Gastrocnemius medialis (tissue), 4 donors: ENCODE data around the gene FBXO17. TPM values are rescaled to one million over a fixed set of nuclear protein-coding genes. Genes with fewer than 3 reads are reported as not detected.

Source experiments
- ATAC-seq, 2 donors: fragments of 150-250 bp; one replicate each; pipeline ENCODE4 v1.9.1; 2016
- DNase-seq, 2 donors: peaks; one replicate each; pipeline ENCODE4 v3.0.0-alpha.2; 2019
- H3K27ac ChIP-seq, 4 donors: fragments of 200-600 bp; sonication (generic); 1 replicate in 1 of 4; 2 replicates in 3 of 4; pipeline ENCODE4 v1.5.1; 2016 to 2018; ENCODE audit warnings: mild to moderate bottlenecking in 2 of 4, moderate library complexity in 1 of 4
- H3K27me3 ChIP-seq, 3 donors: fragments of 200-600 bp; sonication (generic) in 2 of 3; 1 replicate in 1 of 3; 2 replicates in 2 of 3; pipeline versions ENCODE4 v1.5.1 to v1.6.0; 2016 to 2019; ENCODE audit warnings: mild to moderate bottlenecking in 1 of 3, moderate library complexity in 1 of 3
- H3K36me3 ChIP-seq, 2 donors: fragments of 200-600 bp; sonication (generic) in 1 of 2; one replicate each; pipeline ENCODE4 v1.5.1; 2017 to 2018
- H3K4me1 ChIP-seq, 2 donors: fragments of 200-600 bp; sonication (generic) in 1 of 2; one replicate each; pipeline ENCODE4 v1.5.1; 2016 to 2017; ENCODE audit warnings: mild to moderate bottlenecking in 2 of 2
- H3K4me3 ChIP-seq, 4 donors: fragments of 200-600 bp; sonication (generic) in 3 of 4; 1 replicate in 1 of 4; 2 replicates in 3 of 4; pipeline ENCODE4 v1.5.1; 2016 to 2019; ENCODE audit warnings: mild to moderate bottlenecking in 2 of 4
- H3K9me3 ChIP-seq, 3 donors: fragments of 200-600 bp; sonication (generic) in 2 of 3; 1 replicate in 1 of 3; 2 replicates in 2 of 3; pipeline ENCODE4 v1.5.1; 2016 to 2019
- POLR2A ChIP-seq, 2 donors: fragments of 450-650 bp; IDR thresholded peaks; one replicate each; pipeline ENCODE4 v1.6.1; 2017; ENCODE audit warnings: antibody characterized with exemption in 2 of 2, mild to moderate bottlenecking in 2 of 2, moderate library complexity in 2 of 2
- in situ Hi-C, 4 donors: fragments of 200-750 bp; cut with MboI; loops; one replicate each; pipeline versions ENCODE4 v1.15.0 to v1.8.0; 2017; ENCODE audit warnings: low sequenced_read_pairs in 4 of 4
- intact Hi-C: fragments of 100-400 bp; cut with DNase I; formaldehyde crosslinking; loops from one replicate; pipeline ENCODE4 v1.15.1; 2023; ENCODE audit warnings: low total_unique reads
- total RNA-seq, 4 donors: library from RNA; depleted of rRNA; stranded (reverse); fragments of >200 nt; gene quantifications; one replicate each; pipeline versions ENCODE4 v1.1.0 to v1.2.3, GENCODE V29; 2016
- TF ChIP-seq, protein P1 (sequence below), 5 experiments: fragments of 450-650 bp in 3 of 5; fragments of 200-600 bp in 2 of 5; sonication (generic) in 2 of 5; IDR thresholded peaks in 4 of 5; conservative IDR thresholded peaks in 1 of 5; 1 replicate in 4 of 5; 2 replicates in 1 of 5; pipeline ENCODE4 v1.5.1; 2016 to 2019; ENCODE audit warnings: antibody characterized with exemption in 5 of 5, mild to moderate bottlenecking in 3 of 5, moderate library complexity in 3 of 5

FBXO17 gene
- total RNA-seq, 4 donors from 2014 or later, result 1.6 to 4.2 (median 2.4) TPM

DNA sequence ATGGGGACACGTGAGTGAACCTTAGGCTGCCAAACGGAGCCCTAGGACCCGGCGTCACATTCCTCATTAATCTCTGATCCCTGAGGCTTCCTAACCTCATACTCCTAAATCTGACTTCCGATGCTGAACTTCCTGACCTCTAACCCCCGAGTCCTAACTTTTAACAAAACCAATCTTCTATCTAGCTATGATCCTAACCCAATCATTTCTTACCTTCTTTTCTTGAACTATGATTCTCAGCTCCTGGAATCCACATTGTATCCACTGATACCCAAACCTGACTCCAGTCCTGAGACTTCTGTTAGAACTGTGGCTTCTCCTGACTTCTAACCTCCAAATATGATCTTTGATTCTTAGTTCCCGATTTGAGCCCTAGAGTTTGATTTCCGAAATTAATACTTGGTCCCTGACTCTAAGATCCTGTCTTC, 75.3 kb downstream of the FBXO17 start:
- H3K9me3 ChIP-seq, result no peaks in the 10 kb centered on the region
- DNase-seq, result no peak
- intact Hi-C loops (loop anchor here (5.0 kb wide), 1 partner anchor 442 kb away; the partner anchor contains the start of gene SAMD4B), in situ Hi-C loops (loop anchor here in 3 of 4 donors (10.0 to 25.0 kb wide), 2 partner anchors 65 to 163 kb away; partner anchors contain the start of genes CAPN12 (in 2 of the 3) and ECH1 (in 1 of the 3))
- no peak for TF ChIP-seq POLR2A (IDR thresholded peaks at IDR 0.05)
- TF ChIP-seq, protein P1, sequence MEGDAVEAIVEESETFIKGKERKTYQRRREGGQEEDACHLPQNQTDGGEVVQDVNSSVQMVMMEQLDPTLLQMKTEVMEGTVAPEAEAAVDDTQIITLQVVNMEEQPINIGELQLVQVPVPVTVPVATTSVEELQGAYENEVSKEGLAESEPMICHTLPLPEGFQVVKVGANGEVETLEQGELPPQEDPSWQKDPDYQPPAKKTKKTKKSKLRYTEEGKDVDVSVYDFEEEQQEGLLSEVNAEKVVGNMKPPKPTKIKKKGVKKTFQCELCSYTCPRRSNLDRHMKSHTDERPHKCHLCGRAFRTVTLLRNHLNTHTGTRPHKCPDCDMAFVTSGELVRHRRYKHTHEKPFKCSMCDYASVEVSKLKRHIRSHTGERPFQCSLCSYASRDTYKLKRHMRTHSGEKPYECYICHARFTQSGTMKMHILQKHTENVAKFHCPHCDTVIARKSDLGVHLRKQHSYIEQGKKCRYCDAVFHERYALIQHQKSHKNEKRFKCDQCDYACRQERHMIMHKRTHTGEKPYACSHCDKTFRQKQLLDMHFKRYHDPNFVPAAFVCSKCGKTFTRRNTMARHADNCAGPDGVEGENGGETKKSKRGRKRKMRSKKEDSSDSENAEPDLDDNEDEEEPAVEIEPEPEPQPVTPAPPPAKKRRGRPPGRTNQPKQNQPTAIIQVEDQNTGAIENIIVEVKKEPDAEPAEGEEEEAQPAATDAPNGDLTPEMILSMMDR (IDR thresholded peaks at IDR 0.05 in 4 of 5, conservative IDR thresholded peaks at IDR 0.05 in 1 of 5), result no peak
- H3K27me3 ChIP-seq, result no peaks in the 10 kb centered on the region
- H3K4me1 ChIP-seq, result peaks cover 43 to 46% of the 10 kb centered on the region in 2 donors
- peaks cover 0 to 12% of the 10 kb centered on the region in 2 donors for H3K36me3 ChIP-seq
- peak overlapping the region; percentile 90 to 99 (median 94) for H3K27ac ChIP-seq
- peak overlapping the region; percentile 74 to 98 (median 87) for H3K4me3 ChIP-seq
- no peak for ATAC-seq

GRCh38 chr19:38899447-38900201, 75.9 kb downstream of the FBXO17 start, which contains the start of the genes NFKBIB and SIRT2:
Gene NFKBIB, plus strand, starts transcription at chr19:38899969. Its CDS starts 64 bp downstream, at chr19:38900033.
Gene SIRT2, minus strand, starts transcription at chr19:38899618. Its CDS starts 97 bp downstream, at chr19:38899521.
- H3K27ac ChIP-seq, result peak within 1 kb of the TSS; percentile 90 to 99 (median 96)
- DNase-seq (peak; percentile 100), ATAC-seq (peak; percentile 97 to 98)
- peaks cover 45 to 50% of the 10 kb centered on the region in 2 donors for H3K4me1 ChIP-seq
- no peaks in the 10 kb centered on the region for H3K27me3 ChIP-seq
- H3K36me3 ChIP-seq, result peaks cover 0 to 6% of the 10 kb centered on the region in 2 donors
- peak; percentile 94 to 98 for TF ChIP-seq POLR2A (IDR thresholded peaks at IDR 0.05)
- TF ChIP-seq, protein P1 (IDR thresholded peaks at IDR 0.05 in 4 of 5, conservative IDR thresholded peaks at IDR 0.05 in 1 of 5), result no peak
- H3K4me3 ChIP-seq, result peak within 1 kb of the TSS; percentile 74 to 98 (median 90)
- in situ Hi-C loops, result loop anchor here in 3 of 4 donors (5.0 to 25.0 kb wide), 4 partner anchors 47 to 162 kb away; partner anchors contain the start of genes CAPN12 (in 2 of the 3), ECH1 (in 1 of the 3) and HNRNPL (in 1 of the 3)
- intact Hi-C loops, result loop anchor here (1.0 to 10.0 kb wide), 5 partner anchors 31 to 725 kb away; partner anchors contain the start of genes ECH1, HNRNPL, MRPS12 and SAMD4B
- no peaks in the 10 kb centered on the region for H3K9me3 ChIP-seq

DNA sequence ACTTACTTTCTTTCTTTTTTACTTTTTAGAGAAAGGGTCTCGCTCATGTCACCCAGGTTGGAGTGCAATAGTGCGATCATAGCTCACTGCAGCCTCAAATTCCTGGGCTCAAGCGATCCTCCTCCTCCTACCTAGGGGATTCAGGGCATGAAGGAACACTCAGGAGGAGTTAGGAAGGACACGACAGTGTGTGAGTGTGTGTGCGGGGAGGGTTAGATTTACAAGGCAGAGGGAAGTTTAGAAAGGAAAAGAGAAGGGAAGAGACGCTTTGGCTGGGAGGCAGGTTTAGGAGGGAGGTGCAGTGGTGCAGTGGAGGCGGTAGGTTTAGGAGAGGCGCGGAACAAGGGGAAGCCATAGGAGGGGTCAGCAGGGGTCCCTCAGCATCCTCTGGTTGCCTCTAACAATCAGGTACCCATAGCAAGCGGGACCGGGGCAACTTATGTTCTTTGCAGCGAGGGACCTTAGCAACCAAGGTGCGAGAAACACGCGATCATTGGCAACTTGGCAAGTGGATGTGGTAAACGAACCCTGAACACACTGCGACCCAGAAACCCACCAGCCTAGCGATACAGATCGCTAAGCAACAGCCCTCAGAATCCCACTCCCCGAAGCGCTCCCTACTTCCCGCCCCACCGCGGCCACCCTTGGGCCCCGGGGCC, 76.6 kb downstream of the FBXO17 start:
- TF ChIP-seq, protein P1 (IDR thresholded peaks at IDR 0.05 in 4 of 5, conservative IDR thresholded peaks at IDR 0.05 in 1 of 5), result no peak
- no peak for TF ChIP-seq POLR2A (IDR thresholded peaks at IDR 0.05)
- intact Hi-C loops, result loop anchor here (1.0 to 10.0 kb wide), 4 partner anchors 31 to 724 kb away; partner anchors contain the start of genes ECH1, HNRNPL, MRPS12 and SARS2
- H3K4me3 ChIP-seq, result peak overlapping the region; percentile 71 to 98 (median 82)
- peaks cover 52% of the 10 kb centered on the region in 2 donors for H3K4me1 ChIP-seq
- peak in 1 of 2 donors; percentile 30 for DNase-seq
- peaks cover 0 to 4% of the 10 kb centered on the region in 2 donors for H3K36me3 ChIP-seq
- H3K9me3 ChIP-seq, result no peaks in the 10 kb centered on the region
- H3K27me3 ChIP-seq, result no peaks in the 10 kb centered on the region
- in situ Hi-C loops, result loop anchor here in 2 of 4 donors (5.0 to 10.0 kb wide), 2 partner anchors 47 to 54 kb away; partner anchors contain the start of gene HNRNPL (in 1 of the 2)
- H3K27ac ChIP-seq, result peak overlapping the region; percentile 87 to 99 (median 93)
- peak; percentile 3 to 8 for ATAC-seq

- Histone ChIP-seq H3K4me3 (no peak overlapping the region), H3K9me3 (no peaks in the 10 kb centered on the region), H3K27ac (peak overlapping the region; percentile 85 to 96 (median 88)), H3K4me1 (peaks cover 73 to 84% of the 10 kb centered on the region in 2 donors), H3K36me3 (peaks cover 0 to 3% of the 10 kb centered on the region in 2 donors), H3K27me3 (no peaks in the 10 kb centered on the region)
- in situ Hi-C loops (loop anchor here in 2 of 4 donors (5.0 to 10.0 kb wide), 2 partner anchors 43 to 50 kb away; partner anchors contain the start of gene HNRNPL (in 1 of the 2)), intact Hi-C loops (loop anchor here (5.0 to 10.0 kb wide), 2 partner anchors 183 to 720 kb away; no protein-coding TSS in a partner anchor)
- TF ChIP-seq, protein P1 (IDR thresholded peaks at IDR 0.05 in 4 of 5, conservative IDR thresholded peaks at IDR 0.05 in 1 of 5), result no peak
- TF ChIP-seq POLR2A (IDR thresholded peaks at IDR 0.05), result no peak
- no peak for DNase-seq
- no peak for ATAC-seq
These were observed 80.6 kb downstream of the FBXO17 start for GRCh38 chr19:38894968-38895367.
